H9 (cell line): ENCODE measurements around the gene RNF32. TPM values are rescaled to one million over a fixed set of nuclear protein-coding genes. Genes with fewer than 3 reads are reported as not detected.

Experiments used
- DNase-seq: peaks from one replicate; pipeline ENCODE4 v3.0.0-alpha.2; 2017
- H2AFZ ChIP-seq: one replicate; pipeline ENCODE4 v1.6.1; 2013; ENCODE audit warnings: mild to moderate bottlenecking, low read length, control low read depth, moderate library complexity
- H2AK5ac ChIP-seq: 2 replicates; pipeline ENCODE4 v1.6.1; 2013; ENCODE audit warnings: low read length, control low read depth, mixed read lengths; ENCODE audit not compliant: insufficient read length
- H2BK120ac ChIP-seq: one replicate; pipeline ENCODE4 v1.6.1; 2013; ENCODE audit warnings: low read depth, mild to moderate bottlenecking, low read length, control low read depth, inconsistent platforms; ENCODE audit not compliant: poor library complexity, severe bottlenecking
- H2BK12ac ChIP-seq: 2 replicates; pipeline ENCODE4 v1.6.1; 2013; ENCODE audit warnings: low read length, control low read depth, mixed read lengths, low read depth; ENCODE audit not compliant: insufficient read length
- H2BK15ac ChIP-seq: 2 replicates; pipeline ENCODE4 v1.6.1; 2013; ENCODE audit warnings: low read depth, low read length, control low read depth
- H2BK20ac ChIP-seq: one replicate; pipeline ENCODE4 v1.6.1; 2013; ENCODE audit warnings: low read depth, mild to moderate bottlenecking, low read length, control low read depth, inconsistent platforms; ENCODE audit not compliant: poor library complexity, severe bottlenecking
- H2BK5ac ChIP-seq: 2 replicates; pipeline ENCODE4 v1.6.1; 2013; ENCODE audit warnings: low read length, control low read depth, mixed read lengths; ENCODE audit not compliant: insufficient read length
- H3K14ac ChIP-seq: 2 replicates; pipeline ENCODE4 v1.6.1; 2013; ENCODE audit warnings: low read length, control low read depth; ENCODE audit not compliant: insufficient read depth
- H3K18ac ChIP-seq: 2 replicates; pipeline ENCODE4 v1.6.1; 2013; ENCODE audit warnings: low read depth, mild to moderate bottlenecking, mixed read lengths, low read length, control low read depth; ENCODE audit not compliant: insufficient read length
- H3K23ac ChIP-seq: 2 replicates; pipeline ENCODE4 v1.6.1; 2013; ENCODE audit warnings: low read length, control low read depth, mixed read lengths, low read depth; ENCODE audit not compliant: insufficient read length
- H3K23me2 ChIP-seq: 2 replicates; pipeline ENCODE4 v1.6.1; 2013; ENCODE audit warnings: low read depth, mild to moderate bottlenecking, mixed read lengths, low read length, control low read depth; ENCODE audit not compliant: insufficient read length, poor library complexity, severe bottlenecking
- H3K27ac ChIP-seq: 2 replicates; pipeline ENCODE4 v1.5.1; 2013; ENCODE audit warnings: low read length, control low read depth, mixed read lengths, low read depth; ENCODE audit not compliant: insufficient read length
- H3K27me3 ChIP-seq: 2 replicates; pipeline ENCODE4 v1.6.1; 2013; ENCODE audit warnings: low read length, control low read depth, inconsistent platforms; ENCODE audit not compliant: insufficient read depth
- H3K4ac ChIP-seq: 2 replicates; pipeline ENCODE4 v1.6.1; 2013; ENCODE audit warnings: low read depth, mild to moderate bottlenecking, control low read depth, inconsistent platforms, low read length, moderate library complexity
- H3K4me1 ChIP-seq: 2 replicates; pipeline ENCODE4 v1.6.1; 2013; ENCODE audit warnings: low read length, control low read depth, inconsistent platforms; ENCODE audit not compliant: insufficient read depth
- H3K4me2 ChIP-seq: 2 replicates; pipeline ENCODE4 v1.6.1; 2013; ENCODE audit warnings: low read length, control low read depth, mixed read lengths; ENCODE audit not compliant: insufficient read length, insufficient read depth
- H3K56ac ChIP-seq: 2 replicates; pipeline ENCODE4 v1.6.1; 2013; ENCODE audit warnings: low read depth, mild to moderate bottlenecking, mixed read lengths, low read length, control low read depth; ENCODE audit not compliant: insufficient read length
- H3K79me1 ChIP-seq: 2 replicates; pipeline ENCODE4 v1.6.1; 2013; ENCODE audit warnings: low read depth, mild to moderate bottlenecking, moderate library complexity, low read length, control low read depth, inconsistent platforms; ENCODE audit not compliant: insufficient read depth, poor library complexity, severe bottlenecking
- H3K79me2 ChIP-seq: 2 replicates; pipeline ENCODE4 v1.6.1; 2013; ENCODE audit warnings: low read length, control low read depth, inconsistent platforms; ENCODE audit not compliant: insufficient read depth
- H3K9ac ChIP-seq: 2 replicates; pipeline ENCODE4 v1.6.1; 2013; ENCODE audit warnings: low read length, control low read depth, mixed read lengths; ENCODE audit not compliant: insufficient read length; ENCODE audit errors: extremely low read depth
- H3K9me3 ChIP-seq: one replicate; pipeline ENCODE4 v1.6.1; 2013; ENCODE audit warnings: low read depth, low read length, inconsistent platforms; ENCODE audit not compliant: control insufficient read depth
- H3T11ph ChIP-seq: one replicate; pipeline ENCODE4 v1.6.1; 2013; ENCODE audit warnings: mild to moderate bottlenecking, low read length, control low read depth, inconsistent platforms
- H4K20me1 ChIP-seq: one replicate; pipeline ENCODE4 v1.6.1; 2013; ENCODE audit not compliant: control insufficient read depth, insufficient read length, insufficient read depth
- H4K5ac ChIP-seq: 2 replicates; pipeline ENCODE4 v1.6.1; 2013; ENCODE audit warnings: low read depth, mild to moderate bottlenecking, mixed read lengths, low read length, control low read depth; ENCODE audit not compliant: insufficient read length
- H4K8ac ChIP-seq: replicated peaks from 2 replicates; pipeline ENCODE4 v1.6.1; 2013; ENCODE audit warnings: low read length, control low read depth, mixed read lengths, low read depth; ENCODE audit not compliant: insufficient read length
- H4K91ac ChIP-seq: 2 replicates; pipeline ENCODE4 v1.6.1; 2013; ENCODE audit warnings: low read depth, mild to moderate bottlenecking, moderate library complexity, mixed read lengths, low read length, control low read depth; ENCODE audit not compliant: insufficient read length
- H3K27ac Mint-ChIP-seq, 3 experiments: 2 replicates in 2 of 3; 3 replicates in 1 of 3; pipeline ENCODE4 v1.8.0; 2020 to 2021; ENCODE audit warnings: mixed read lengths in 3 of 3, mild to moderate bottlenecking in 1 of 3, moderate library complexity in 1 of 3
- H3K27me3 Mint-ChIP-seq: 2 replicates; pipeline ENCODE4 v1.8.0; 2021; ENCODE audit warnings: low read depth, mild to moderate bottlenecking, moderate library complexity, mixed read lengths
- H3K36me3 Mint-ChIP-seq, 3 experiments: 2 replicates in 2 of 3; 3 replicates in 1 of 3; pipeline ENCODE4 v1.8.0; 2020 to 2021; ENCODE audit warnings: low read depth in 3 of 3, mixed read lengths in 3 of 3; ENCODE audit not compliant: insufficient read depth in 1 of 3
- H3K4me1 Mint-ChIP-seq, 2 experiments: 2 replicates each; pipeline ENCODE4 v1.8.0; 2020; ENCODE audit warnings: mixed read lengths in 2 of 2
- H3K4me3 Mint-ChIP-seq, 2 experiments: 2 replicates in 1 of 2; 3 replicates in 1 of 2; pipeline ENCODE4 v1.8.0; 2020 to 2021; ENCODE audit warnings: mild to moderate bottlenecking in 2 of 2, mixed read lengths in 2 of 2, moderate library complexity in 1 of 2
- H3K9me3 Mint-ChIP-seq, 2 experiments: 2 replicates in 1 of 2; 3 replicates in 1 of 2; pipeline ENCODE4 v1.8.0; 2020; ENCODE audit warnings: mild to moderate bottlenecking in 2 of 2, mixed read lengths in 2 of 2, moderate library complexity in 1 of 2
- WGBS: extraction: QIAGEN DNeasy Blood & Tissue Kit; methylation state at CpG from one replicate; pipeline ENCODE4 v1.1.7; 2013; ENCODE audit warnings: missing lambda C conversion rate, low lambda C conversion rate, mixed read lengths; ENCODE audit not compliant: insufficient read length; ENCODE audit errors: extremely low coverage; 5-methylcytosine and 5-hydroxymethylcytosine counted together
- total RNA-seq: library from RNA; stranded (reverse); gene quantifications from 2 replicates; pipeline ENCODE4 v1.2.1, GENCODE V29; 2021
- TF ChIP-seq, protein P1 (sequence below): fragments of 200-600 bp; sonication (generic); conservative IDR thresholded peaks from 3 replicates; pipeline ENCODE4 v1.8.0; 2021; ENCODE audit warnings: antibody characterized with exemption, mild to moderate bottlenecking

Gene RNF32
- total RNA-seq, 1 experiment from 2014 or later: 0.90 TPM

DNA sequence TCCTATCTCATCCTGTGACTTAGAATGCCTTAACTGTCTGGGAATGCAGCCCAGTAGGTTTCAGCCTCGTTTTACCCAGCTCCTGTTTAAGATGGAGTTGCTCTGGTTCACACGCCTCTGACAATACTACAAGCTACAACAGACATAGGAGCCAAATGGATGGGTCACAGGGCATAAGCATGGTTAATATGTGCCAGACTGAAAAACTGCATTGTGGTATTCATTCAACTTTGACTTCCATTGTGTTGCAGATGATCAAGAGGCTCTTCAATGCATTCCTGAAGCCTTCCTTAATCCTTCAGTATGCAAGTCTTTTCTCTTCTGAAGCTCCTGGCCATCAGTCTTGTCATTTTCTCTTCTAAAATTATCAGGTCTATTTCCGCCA is 20.3 kb upstream of the RNF32 start:
- H2BK5ac ChIP-seq: no peak overlapping the region
- H2BK12ac ChIP-seq: no peak overlapping the region
- H2BK120ac ChIP-seq: no peak overlapping the region
- no peak overlapping the region for H2BK20ac ChIP-seq
- no peak for DNase-seq
- H2AFZ ChIP-seq: no peak overlapping the region
- H4K20me1 ChIP-seq: no peaks in the 10 kb centered on the region
- H3K4me1 ChIP-seq: peaks cover 11% of the 10 kb centered on the region; the same call in 1 of the 2 replicates
- no peak overlapping the region for H3K14ac ChIP-seq
- H2AK5ac ChIP-seq: no peak overlapping the region
- H2BK15ac ChIP-seq: no peak overlapping the region
- no peak overlapping the region for H3K4me2 ChIP-seq
- no peak overlapping the region for H4K5ac ChIP-seq
- H3K23me2 ChIP-seq: no peaks in the 10 kb centered on the region
- no peak overlapping the region for H3K4me3 Mint-ChIP-seq
- H3T11ph ChIP-seq: no peak overlapping the region
- no peak overlapping the region for H3K56ac ChIP-seq
- H3K79me1 ChIP-seq: no peaks in the 10 kb centered on the region
- no peaks in the 10 kb centered on the region for H3K9me3 ChIP-seq
- no peak overlapping the region for H3K4ac ChIP-seq
- WGBS: no CpG with 5 or more reads among the region's 3 CpGs
- no peak overlapping the region for H4K8ac ChIP-seq
- H3K27me3 ChIP-seq: peaks cover 3% of the 10 kb centered on the region; the same call in 1 of the 2 replicates
- peaks cover 11% of the 10 kb centered on the region in 2 experiments for H3K9me3 Mint-ChIP-seq
- no peak overlapping the region for H4K91ac ChIP-seq
- peaks cover 5 to 14% (median 7%) of the 10 kb centered on the region in 3 experiments; a peak in 6 of 7 replicates for H3K36me3 Mint-ChIP-seq
- no peak overlapping the region for H3K27ac ChIP-seq
- peak overlapping the region in 2 of 3 experiments; percentile 68 to 90; a peak in 4 of 7 replicates for H3K27ac Mint-ChIP-seq
- H3K18ac ChIP-seq: no peak overlapping the region
- H3K23ac ChIP-seq: no peak overlapping the region
- TF ChIP-seq, protein P1, sequence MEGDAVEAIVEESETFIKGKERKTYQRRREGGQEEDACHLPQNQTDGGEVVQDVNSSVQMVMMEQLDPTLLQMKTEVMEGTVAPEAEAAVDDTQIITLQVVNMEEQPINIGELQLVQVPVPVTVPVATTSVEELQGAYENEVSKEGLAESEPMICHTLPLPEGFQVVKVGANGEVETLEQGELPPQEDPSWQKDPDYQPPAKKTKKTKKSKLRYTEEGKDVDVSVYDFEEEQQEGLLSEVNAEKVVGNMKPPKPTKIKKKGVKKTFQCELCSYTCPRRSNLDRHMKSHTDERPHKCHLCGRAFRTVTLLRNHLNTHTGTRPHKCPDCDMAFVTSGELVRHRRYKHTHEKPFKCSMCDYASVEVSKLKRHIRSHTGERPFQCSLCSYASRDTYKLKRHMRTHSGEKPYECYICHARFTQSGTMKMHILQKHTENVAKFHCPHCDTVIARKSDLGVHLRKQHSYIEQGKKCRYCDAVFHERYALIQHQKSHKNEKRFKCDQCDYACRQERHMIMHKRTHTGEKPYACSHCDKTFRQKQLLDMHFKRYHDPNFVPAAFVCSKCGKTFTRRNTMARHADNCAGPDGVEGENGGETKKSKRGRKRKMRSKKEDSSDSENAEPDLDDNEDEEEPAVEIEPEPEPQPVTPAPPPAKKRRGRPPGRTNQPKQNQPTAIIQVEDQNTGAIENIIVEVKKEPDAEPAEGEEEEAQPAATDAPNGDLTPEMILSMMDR: no peak
- 0 out of 2 replicates have a peak, but pooled peaks cover 1% of the 10 kb centered on the region for H3K79me2 ChIP-seq
- H3K9ac ChIP-seq: no peak overlapping the region
- H3K4me1 Mint-ChIP-seq: peaks cover 43 to 47% of the 10 kb centered on the region in 2 experiments
- H3K27me3 Mint-ChIP-seq: peaks cover 31% of the 10 kb centered on the region
